K562 (cell line): ENCODE results near the gene BRPF1. TPM values are rescaled to one million over a fixed set of nuclear protein-coding genes. Genes with fewer than 3 reads are reported as not detected.

ENCODE experiments used
- BRF1 ChIP-seq: IDR thresholded peaks from 3 replicates; pipeline ENCODE4 v1.6.1; 2011; ENCODE audit warnings: borderline replicate concordance, mild to moderate bottlenecking; ENCODE audit not compliant: insufficient read length; ENCODE audit errors: extremely low read depth
- E2F4 ChIP-seq: sonication (generic); formaldehyde crosslinking; IDR thresholded peaks from 2 replicates; pipeline ENCODE4 v1.8.0; 2022; ENCODE audit warnings: mild to moderate bottlenecking, low read depth, missing genetic modification reagents
- FOSL1 ChIP-seq: fragments of 200-800 bp; sonication (Bioruptor generic); conservative IDR thresholded peaks from 2 replicates; pipeline ENCODE4 v1.6.1; 2016; ENCODE audit warnings: missing genetic modification characterization, missing compliant biosample characterization
- HMG20A ChIP-seq: fragments of 450-650 bp; formaldehyde crosslinking; conservative IDR thresholded peaks from 2 replicates; pipeline ENCODE4 v1.4.0; 2020; ENCODE audit warnings: mild to moderate bottlenecking, mixed read lengths
- ILK ChIP-seq: fragments of 450-650 bp; IDR thresholded peaks from 2 replicates; pipeline ENCODE4 v1.6.1; 2016; ENCODE audit warnings: missing genetic modification characterization, low read depth, mild to moderate bottlenecking, missing compliant biosample characterization, moderate library complexity, borderline replicate concordance
- PHF8 ChIP-seq: fragments of 200-600 bp; sonication (generic); IDR thresholded peaks from 2 replicates; pipeline ENCODE4 v1.6.1; 2012; ENCODE audit warnings: mixed run types, mild to moderate bottlenecking, inconsistent platforms, low read length, moderate library complexity, borderline replicate concordance
- PML ChIP-seq: IDR thresholded peaks from 2 replicates; pipeline ENCODE4 v1.6.1; 2012; ENCODE audit warnings: low read length, inconsistent platforms
- SIN3B ChIP-seq: fragments of 450-650 bp; IDR thresholded peaks from 2 replicates; pipeline ENCODE4 v1.6.1; 2017; ENCODE audit warnings: low read depth, mild to moderate bottlenecking, moderate library complexity
- THRB ChIP-seq: fragments of 450-650 bp; formaldehyde crosslinking; conservative IDR thresholded peaks from 2 replicates; pipeline ENCODE4 v1.4.0; 2022; ENCODE audit warnings: mild to moderate bottlenecking, missing genetic modification characterization
- U2AF1 ChIP-seq: fragments of 200-400 bp; formaldehyde crosslinking; optimal IDR thresholded peaks from 2 replicates; pipeline ENCODE3; 2017; ENCODE audit warnings: mild to moderate bottlenecking, low read depth, low read length, moderate library complexity
- ZNF121 ChIP-seq: sonication (generic); formaldehyde crosslinking; conservative IDR thresholded peaks from 2 replicates; pipeline ENCODE4 v1.8.0; 2022; ENCODE audit warnings: missing genetic modification reagents
- ZNF165 ChIP-seq: fragments of 250-450 bp; sonication (Bioruptor Pico); IDR thresholded peaks from 2 replicates; pipeline ENCODE4 v1.4.0; 2020; ENCODE audit warnings: borderline replicate concordance
- ZNF217 ChIP-seq: sonication (generic); formaldehyde crosslinking; IDR thresholded peaks from 2 replicates; pipeline ENCODE4 v1.8.0; 2022; ENCODE audit warnings: mild to moderate bottlenecking, missing genetic modification reagents
- ZNF507 ChIP-seq: conservative IDR thresholded peaks from 2 replicates; pipeline ENCODE4 v1.6.1; 2017; ENCODE audit warnings: missing genetic modification characterization, missing compliant biosample characterization
- ZNF57 ChIP-seq: fragments of 450-650 bp; formaldehyde crosslinking; IDR thresholded peaks from 2 replicates; pipeline ENCODE4 v1.4.0; 2020; ENCODE audit warnings: mild to moderate bottlenecking, moderate library complexity
- ZNF76 ChIP-seq: fragments of 250-450 bp; sonication (Bioruptor Pico); IDR thresholded peaks from 2 replicates; pipeline ENCODE4 v1.4.0; 2020; ENCODE audit warnings: mild to moderate bottlenecking, moderate library complexity, borderline replicate concordance
- polyA plus RNA-seq, 8 experiments: library from polyadenylated mRNA; depleted of rRNA in 4 of 8; stranded (reverse) in 5 of 8; unstranded in 3 of 8; fragments of >200 nt; fragmentation: Nextera tagmentation in 2 of 8; fragmentation: Illumina TruSeq in 1 of 8; extraction: Ambion mirVana in 2 of 8; extraction: Trizol in 1 of 8; gene quantifications; 2 replicates each; pipeline versions ENCODE4 v1.2.1 to v1.2.3, GENCODE V29; 2011 to 2014; ENCODE audit warnings: inconsistent platforms in 1 of 8, missing spikeins in 1 of 8
- total RNA-seq, 7 experiments: library from RNA; depleted of rRNA in 6 of 7; stranded (reverse); fragments of >200 nt in 6 of 7; fragmentation: Illumina TruSeq in 2 of 7; extraction: Trizol in 2 of 7; gene quantifications; 2 replicates each; pipeline versions ENCODE4 v1.2.1 to v1.2.3, GENCODE V29; 2011 to 2021; ENCODE audit warnings: low replicate concordance in 1 of 7
- TF ChIP-seq, protein P1 (sequence below): IDR thresholded peaks from 2 replicates; pipeline ENCODE4 v1.6.1; 2011; ENCODE audit warnings: borderline replicate concordance, low read depth, mild to moderate bottlenecking, moderate library complexity, low read length; ENCODE audit not compliant: insufficient read depth, poor library complexity, severe bottlenecking
- TF ChIP-seq, protein P2 (sequence below): fragments of 450-650 bp; IDR thresholded peaks from 2 replicates; pipeline ENCODE4 v1.6.1; 2016; ENCODE audit warnings: mild to moderate bottlenecking
- TF ChIP-seq, protein P3 (sequence below): fragments of 250-450 bp; sonication (Bioruptor Pico); IDR thresholded peaks from 2 replicates; pipeline ENCODE4 v1.5.0; 2021

Gene BRPF1
- total and polyA plus RNA-seq, 9 of the 15 experiments (the other 6 are each of a cell fraction or from before 2014, with no cell fraction given): 1.1 to 40.2 (median 23.5) TPM

- no peak for TF ChIP-seq ZNF165
- TF ChIP-seq PML: no peak
- no peak for TF ChIP-seq ZNF507 (tag)
- no peak for TF ChIP-seq ZNF217 (CRISPR knock-in tag)
- no peak for TF ChIP-seq U2AF1
- TF ChIP-seq, protein P1, sequence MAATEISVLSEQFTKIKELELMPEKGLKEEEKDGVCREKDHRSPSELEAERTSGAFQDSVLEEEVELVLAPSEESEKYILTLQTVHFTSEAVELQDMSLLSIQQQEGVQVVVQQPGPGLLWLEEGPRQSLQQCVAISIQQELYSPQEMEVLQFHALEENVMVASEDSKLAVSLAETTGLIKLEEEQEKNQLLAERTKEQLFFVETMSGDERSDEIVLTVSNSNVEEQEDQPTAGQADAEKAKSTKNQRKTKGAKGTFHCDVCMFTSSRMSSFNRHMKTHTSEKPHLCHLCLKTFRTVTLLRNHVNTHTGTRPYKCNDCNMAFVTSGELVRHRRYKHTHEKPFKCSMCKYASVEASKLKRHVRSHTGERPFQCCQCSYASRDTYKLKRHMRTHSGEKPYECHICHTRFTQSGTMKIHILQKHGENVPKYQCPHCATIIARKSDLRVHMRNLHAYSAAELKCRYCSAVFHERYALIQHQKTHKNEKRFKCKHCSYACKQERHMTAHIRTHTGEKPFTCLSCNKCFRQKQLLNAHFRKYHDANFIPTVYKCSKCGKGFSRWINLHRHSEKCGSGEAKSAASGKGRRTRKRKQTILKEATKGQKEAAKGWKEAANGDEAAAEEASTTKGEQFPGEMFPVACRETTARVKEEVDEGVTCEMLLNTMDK: no peak
- no peak for TF ChIP-seq E2F4 (CRISPR knock-in tag)
- TF ChIP-seq ZNF76 (CRISPR knock-in tag): no peak
- TF ChIP-seq, protein P2, sequence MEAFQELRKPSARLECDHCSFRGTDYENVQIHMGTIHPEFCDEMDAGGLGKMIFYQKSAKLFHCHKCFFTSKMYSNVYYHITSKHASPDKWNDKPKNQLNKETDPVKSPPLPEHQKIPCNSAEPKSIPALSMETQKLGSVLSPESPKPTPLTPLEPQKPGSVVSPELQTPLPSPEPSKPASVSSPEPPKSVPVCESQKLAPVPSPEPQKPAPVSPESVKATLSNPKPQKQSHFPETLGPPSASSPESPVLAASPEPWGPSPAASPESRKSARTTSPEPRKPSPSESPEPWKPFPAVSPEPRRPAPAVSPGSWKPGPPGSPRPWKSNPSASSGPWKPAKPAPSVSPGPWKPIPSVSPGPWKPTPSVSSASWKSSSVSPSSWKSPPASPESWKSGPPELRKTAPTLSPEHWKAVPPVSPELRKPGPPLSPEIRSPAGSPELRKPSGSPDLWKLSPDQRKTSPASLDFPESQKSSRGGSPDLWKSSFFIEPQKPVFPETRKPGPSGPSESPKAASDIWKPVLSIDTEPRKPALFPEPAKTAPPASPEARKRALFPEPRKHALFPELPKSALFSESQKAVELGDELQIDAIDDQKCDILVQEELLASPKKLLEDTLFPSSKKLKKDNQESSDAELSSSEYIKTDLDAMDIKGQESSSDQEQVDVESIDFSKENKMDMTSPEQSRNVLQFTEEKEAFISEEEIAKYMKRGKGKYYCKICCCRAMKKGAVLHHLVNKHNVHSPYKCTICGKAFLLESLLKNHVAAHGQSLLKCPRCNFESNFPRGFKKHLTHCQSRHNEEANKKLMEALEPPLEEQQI: no peak
- TF ChIP-seq ZNF57: no peak
- TF ChIP-seq ZNF121 (CRISPR knock-in tag): no peak
- no peak for TF ChIP-seq BRF1
- TF ChIP-seq ILK (tag): no peak
- no peak for TF ChIP-seq FOSL1
- TF ChIP-seq SIN3B: peak; percentile 56; the same call in 1 of the 2 replicates
- TF ChIP-seq HMG20A (CRISPR knock-in tag): no peak
- TF ChIP-seq THRB (CRISPR knock-in tag): no peak
- TF ChIP-seq PHF8: peak; percentile 55; the same call in 1 of the 2 replicates
- TF ChIP-seq, protein P3, sequence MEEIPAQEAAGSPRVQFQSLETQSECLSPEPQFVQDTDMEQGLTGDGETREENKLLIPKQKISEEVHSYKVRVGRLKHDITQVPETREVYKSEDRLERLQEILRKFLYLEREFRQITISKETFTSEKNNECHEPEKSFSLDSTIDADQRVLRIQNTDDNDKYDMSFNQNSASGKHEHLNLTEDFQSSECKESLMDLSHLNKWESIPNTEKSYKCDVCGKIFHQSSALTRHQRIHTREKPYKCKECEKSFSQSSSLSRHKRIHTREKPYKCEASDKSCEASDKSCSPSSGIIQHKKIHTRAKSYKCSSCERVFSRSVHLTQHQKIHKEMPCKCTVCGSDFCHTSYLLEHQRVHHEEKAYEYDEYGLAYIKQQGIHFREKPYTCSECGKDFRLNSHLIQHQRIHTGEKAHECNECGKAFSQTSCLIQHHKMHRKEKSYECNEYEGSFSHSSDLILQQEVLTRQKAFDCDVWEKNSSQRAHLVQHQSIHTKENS: no peak
Observed at GRCh38 chr3:9769426-9770275, 38.1 kb downstream of the BRPF1 start, which contains the start of gene CAMK1 (continued).
